HCT116 (cell line): ENCODE measurements around the gene PAPOLB. TPM values are rescaled to one million over a fixed set of nuclear protein-coding genes. Genes with fewer than 3 reads are reported as not detected.

ENCODE experiments used
- ATAC-seq: fragments of 200-7000 bp; cut with Tn5 transposase; 2 replicates; pipeline ENCODE4 v1.9.1; 2020; ENCODE audit warnings: mild to moderate bottlenecking, moderate library complexity
- BruUV-seq: library from RNA; stranded (reverse); fragments of 400-500 nt; replicated peaks from 2 replicates; lab custom pipeline; 2021; lab: Mats Ljungman, UMichigan
- CTCF ChIA-PET: fragments of 300-600 bp; sonication (Branson Sonifier 250); formaldehyde crosslinking; loops from one replicate; lab custom pipeline; 2021; ENCODE audit warnings: antibody characterized with exemption; lab: Charles Lee
- POLR2A ChIA-PET: fragments of 300-600, 350-600 bp; sonication (Branson Sonifier 250); formaldehyde crosslinking; loops from one replicate; lab custom pipeline; 2021; ENCODE audit warnings: antibody characterized with exemption; lab: Charles Lee
- RAD21 ChIA-PET, 2 experiments: fragments of 300-600 bp; sonication (Branson Sonifier 250); formaldehyde crosslinking; loops; one replicate each; lab custom pipeline; 2023; ENCODE audit warnings: low total read pairs in 2 of 2; ENCODE audit not compliant: uncharacterized antibody in 2 of 2, unreplicated experiment in 2 of 2, low non-redundant PET in 1 of 2; lab: Charles Lee
- DNase-seq: peaks from one replicate; pipeline ENCODE4 v3.0.0-alpha.2; 2010; ENCODE audit warnings: low read depth, low spot score
- H2AFZ ChIP-seq: fragments of 200-600 bp; shearing (Covaris generic), sonication (generic); 2 replicates; pipeline ENCODE4 v1.6.1; 2017; ENCODE audit warnings: low read depth, mixed run types, mixed read lengths, antibody characterized with exemption, low read length; ENCODE audit not compliant: poor library complexity, severe bottlenecking
- H3K27ac ChIP-seq: 2 replicates; pipeline ENCODE4 v1.5.1; 2012; ENCODE audit warnings: low read depth, low read length
- H3K27me3 ChIP-seq: fragments of 200-600 bp; sonication (generic); 2 replicates; pipeline ENCODE4 v1.6.1; 2016; ENCODE audit warnings: mixed run types, low read length, mixed read lengths; ENCODE audit not compliant: insufficient read depth
- H3K36me3 ChIP-seq, 2 experiments: fragments of 200-500 bp in 1 of 2; fragments of 200-600 bp in 1 of 2; sonication (Bioruptor generic) in 1 of 2; sonication (generic) in 1 of 2; 2 replicates each; pipeline versions ENCODE4 v1.5.1 to v1.6.1; 2014 to 2016; ENCODE audit warnings: low read length in 2 of 2, inconsistent platforms in 1 of 2, mixed read lengths in 1 of 2, mixed run types in 1 of 2; ENCODE audit not compliant: insufficient read depth in 2 of 2, control insufficient read depth in 1 of 2
- H3K4me1 ChIP-seq, 2 experiments: fragments of 200-600 bp in 1 of 2; sonication (generic) in 1 of 2; 2 replicates each; pipeline versions ENCODE4 v1.5.1 to v1.6.1; 2012 to 2017; ENCODE audit warnings: low read length in 2 of 2, inconsistent platforms in 1 of 2, mild to moderate bottlenecking in 1 of 2, mixed read lengths in 1 of 2, mixed run types in 1 of 2, moderate library complexity in 1 of 2; ENCODE audit not compliant: insufficient read depth in 2 of 2, control insufficient read depth in 1 of 2
- H3K4me2 ChIP-seq: fragments of 200-600 bp; sonication (generic); 2 replicates; pipeline ENCODE4 v1.6.1; 2017; ENCODE audit warnings: mixed run types, low read length, mixed read lengths
- H3K4me3 ChIP-seq, 2 experiments: fragments of 200-600 bp in 1 of 2; sonication (generic) in 1 of 2; replicated peaks in 1 of 2; 2 replicates each; pipeline ENCODE4 v1.5.1; 2011 to 2016; ENCODE audit warnings: low read length in 2 of 2, control low read depth in 1 of 2, low read depth in 1 of 2, mild to moderate bottlenecking in 1 of 2, mixed read lengths in 1 of 2, mixed run types in 1 of 2
- H3K79me2 ChIP-seq: fragments of 200-600 bp; sonication (generic); 2 replicates; pipeline ENCODE4 v1.6.1; 2017; ENCODE audit warnings: mild to moderate bottlenecking, mixed run types, low read length, moderate library complexity, mixed read lengths; ENCODE audit not compliant: insufficient read depth
- H3K9ac ChIP-seq: fragments of 200-600 bp; sonication (generic); 2 replicates; pipeline ENCODE4 v1.6.1; 2016; ENCODE audit warnings: low read length, mixed read lengths
- H3K9me2 ChIP-seq: fragments of 200-600 bp; sonication (generic), shearing (Covaris generic); 2 replicates; pipeline ENCODE4 v1.6.1; 2017; ENCODE audit warnings: mixed run types, mild to moderate bottlenecking, moderate library complexity; ENCODE audit not compliant: insufficient read depth
- H3K9me3 ChIP-seq, 2 experiments: fragments of 200-500 bp in 1 of 2; fragments of 200-600 bp in 1 of 2; sonication (Bioruptor generic) in 1 of 2; sonication (generic) in 1 of 2; 2 replicates each; pipeline ENCODE4 v1.6.1; 2014 to 2017; ENCODE audit warnings: low read length in 2 of 2, mixed read lengths in 2 of 2, inconsistent platforms in 1 of 2, low read depth in 1 of 2, mild to moderate bottlenecking in 1 of 2, mixed run types in 1 of 2, moderate library complexity in 1 of 2; ENCODE audit not compliant: control insufficient read depth in 1 of 2, insufficient read depth in 1 of 2
- H4K20me1 ChIP-seq: fragments of 200-600 bp; sonication (generic), shearing (Covaris generic); 2 replicates; pipeline ENCODE4 v1.6.1; 2017; ENCODE audit warnings: mixed run types, mild to moderate bottlenecking, moderate library complexity; ENCODE audit not compliant: insufficient read depth
- EGR1 ChIP-seq: IDR thresholded peaks from 2 replicates; pipeline ENCODE4 v1.6.1; 2012; ENCODE audit warnings: low read depth
- EZH2 ChIP-seq: fragments of 200-600 bp; sonication (generic); IDR thresholded peaks from 2 replicates; pipeline ENCODE4 v1.6.1; 2017; ENCODE audit warnings: antibody characterized with exemption, mixed run types
- FOSL1 ChIP-seq: IDR thresholded peaks from 2 replicates; pipeline ENCODE4 v1.6.1; 2012; ENCODE audit warnings: low read depth
- JUND ChIP-seq: IDR thresholded peaks from 2 replicates; pipeline ENCODE4 v1.6.1; 2012
- POLR2AphosphoS5 ChIP-seq: IDR thresholded peaks from 2 replicates; pipeline ENCODE4 v1.6.1; 2011; ENCODE audit warnings: mild to moderate bottlenecking, low read depth, low read length, moderate library complexity
- REST ChIP-seq: IDR thresholded peaks from 2 replicates; pipeline ENCODE4 v1.6.1; 2012; ENCODE audit warnings: low read depth
- SRF ChIP-seq: IDR thresholded peaks from 2 replicates; pipeline ENCODE4 v1.6.1; 2012; ENCODE audit warnings: low read depth
- TCF7L2 ChIP-seq: IDR thresholded peaks from 2 replicates; pipeline ENCODE4 v1.7.0; 2011; ENCODE audit warnings: borderline replicate concordance, inconsistent platforms; ENCODE audit not compliant: insufficient read depth, insufficient read length; ENCODE audit errors: extremely low read depth
- ZNF274 ChIP-seq: fragments of 200-500 bp; sonication (Bioruptor generic); IDR thresholded peaks from 2 replicates; pipeline ENCODE4 v1.6.1; 2014; ENCODE audit warnings: mild to moderate bottlenecking, low read depth, low read length, inconsistent platforms
- intact Hi-C: fragments of 100-400 bp; cut with micrococcal nuclease; formaldehyde crosslinking; loops from 2 replicates; pipeline ENCODE4 v1.10.0; 2022
- total RNA-seq: library from RNA; stranded (reverse); gene quantifications from one replicate; pipeline ENCODE4 v1.2.1, GENCODE V29; 2021; ENCODE audit not compliant: unreplicated experiment
- TF ChIP-seq, protein P1 (sequence below): IDR thresholded peaks from 2 replicates; pipeline ENCODE4 v1.6.1; 2012
- TF ChIP-seq, protein P2 (sequence below): IDR thresholded peaks from 2 replicates; pipeline ENCODE4 v1.6.1; 2011; ENCODE audit warnings: mild to moderate bottlenecking, low read length, moderate library complexity; ENCODE audit not compliant: insufficient replicate concordance; ENCODE audit errors: extremely low read depth
- TF ChIP-seq, protein P3 (sequence below): IDR thresholded peaks from 2 replicates; pipeline ENCODE4 v1.6.1; 2012

The PAPOLB gene
- total RNA-seq, 1 experiment from 2014 or later = 0.20 TPM

DNA sequence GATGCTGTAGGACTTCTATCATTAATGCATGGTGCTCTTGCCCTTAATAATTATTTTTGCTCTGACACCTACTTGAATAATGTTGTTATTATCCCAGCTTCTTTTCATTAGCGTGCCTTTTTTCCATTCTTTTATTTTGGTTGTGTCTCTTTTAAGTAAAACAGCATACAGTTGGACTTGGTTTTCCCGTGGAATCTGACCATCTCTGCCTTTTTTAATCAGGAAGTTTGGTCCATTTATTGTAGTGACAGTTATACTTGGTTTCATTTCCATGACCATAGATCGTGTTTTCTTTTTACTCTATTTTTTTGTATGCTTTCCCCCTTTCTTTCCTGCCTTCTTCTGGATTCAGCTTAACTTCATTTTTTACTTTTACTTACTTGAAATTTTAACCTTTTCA is 4.6 kb downstream of the PAPOLB start:
- no peak overlapping the region for H3K27ac ChIP-seq
- H3K4me2 ChIP-seq = no peak overlapping the region
- no peak overlapping the region for H3K9ac ChIP-seq
- H2AFZ ChIP-seq = no peak overlapping the region
- no peaks in the 10 kb centered on the region for H3K36me3 ChIP-seq
- ChIA-PET CTCF (interaction anchor here (1.4 kb wide), 1 partner anchor 11 kb away, joined by 3 read pairs; no protein-coding TSS in a partner anchor), POLR2A (no interaction called here), RAD21 (no interaction called here)
- TF ChIP-seq JUND = no peak
- no peak for TF ChIP-seq POLR2AphosphoS5
- TF ChIP-seq, protein P1, sequence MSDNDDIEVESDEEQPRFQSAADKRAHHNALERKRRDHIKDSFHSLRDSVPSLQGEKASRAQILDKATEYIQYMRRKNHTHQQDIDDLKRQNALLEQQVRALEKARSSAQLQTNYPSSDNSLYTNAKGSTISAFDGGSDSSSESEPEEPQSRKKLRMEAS = no peak
- no peak for TF ChIP-seq EZH2
- TF ChIP-seq, protein P2, sequence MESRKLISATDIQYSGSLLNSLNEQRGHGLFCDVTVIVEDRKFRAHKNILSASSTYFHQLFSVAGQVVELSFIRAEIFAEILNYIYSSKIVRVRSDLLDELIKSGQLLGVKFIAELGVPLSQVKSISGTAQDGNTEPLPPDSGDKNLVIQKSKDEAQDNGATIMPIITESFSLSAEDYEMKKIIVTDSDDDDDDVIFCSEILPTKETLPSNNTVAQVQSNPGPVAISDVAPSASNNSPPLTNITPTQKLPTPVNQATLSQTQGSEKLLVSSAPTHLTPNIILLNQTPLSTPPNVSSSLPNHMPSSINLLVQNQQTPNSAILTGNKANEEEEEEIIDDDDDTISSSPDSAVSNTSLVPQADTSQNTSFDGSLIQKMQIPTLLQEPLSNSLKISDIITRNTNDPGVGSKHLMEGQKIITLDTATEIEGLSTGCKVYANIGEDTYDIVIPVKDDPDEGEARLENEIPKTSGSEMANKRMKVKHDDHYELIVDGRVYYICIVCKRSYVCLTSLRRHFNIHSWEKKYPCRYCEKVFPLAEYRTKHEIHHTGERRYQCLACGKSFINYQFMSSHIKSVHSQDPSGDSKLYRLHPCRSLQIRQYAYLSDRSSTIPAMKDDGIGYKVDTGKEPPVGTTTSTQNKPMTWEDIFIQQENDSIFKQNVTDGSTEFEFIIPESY = no peak
- no peak for TF ChIP-seq REST
- TF ChIP-seq, protein P3, sequence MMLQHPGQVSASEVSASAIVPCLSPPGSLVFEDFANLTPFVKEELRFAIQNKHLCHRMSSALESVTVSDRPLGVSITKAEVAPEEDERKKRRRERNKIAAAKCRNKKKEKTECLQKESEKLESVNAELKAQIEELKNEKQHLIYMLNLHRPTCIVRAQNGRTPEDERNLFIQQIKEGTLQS = no peak
- TF ChIP-seq ZNF274 = no peak
- TF ChIP-seq EGR1 = no peak
- TF ChIP-seq SRF = no peak
- no peak for TF ChIP-seq TCF7L2
- no peak for TF ChIP-seq FOSL1
- no peaks in the 10 kb centered on the region for H3K9me3 ChIP-seq
- ATAC-seq (no peak), DNase-seq (no peak)
- intact Hi-C loops = no loop called here
- no peaks in the 10 kb centered on the region for H3K27me3 ChIP-seq
- H3K79me2 ChIP-seq = no peaks in the 10 kb centered on the region
- no TSS peak for BruUV-seq
- no peaks in the 10 kb centered on the region for H3K9me2 ChIP-seq
- no peaks in the 10 kb centered on the region for H4K20me1 ChIP-seq
- peaks cover 2 to 9% of the 10 kb centered on the region in 2 experiments; a peak in 3 of 4 replicates for H3K4me1 ChIP-seq
- H3K4me3 ChIP-seq = no peak overlapping the region
